PC-3 (cell line): ENCODE data around the gene C13orf42.

Source experiments
- EZH2 ChIP-seq: fragments of 300-600 bp; sonication (generic); IDR thresholded peaks from one replicate; pipeline ENCODE4 v1.6.1; 2017; ENCODE audit warnings: antibody characterized with exemption, mild to moderate bottlenecking, low read length; ENCODE audit not compliant: unreplicated experiment
- EZH2phosphoT487 ChIP-seq: fragments of 300-600 bp; sonication (generic); IDR thresholded peaks from 2 replicates; pipeline ENCODE4 v1.6.1; 2018; ENCODE audit warnings: mild to moderate bottlenecking, antibody characterized with exemption, low read length, borderline replicate concordance
- TF ChIP-seq, protein P1 (sequence below): fragments of 300-600 bp; sonication (generic); conservative IDR thresholded peaks from 2 replicates; pipeline ENCODE4 v1.5.1; 2017; ENCODE audit warnings: antibody characterized with exemption, low read depth, mild to moderate bottlenecking, low read length

DNA sequence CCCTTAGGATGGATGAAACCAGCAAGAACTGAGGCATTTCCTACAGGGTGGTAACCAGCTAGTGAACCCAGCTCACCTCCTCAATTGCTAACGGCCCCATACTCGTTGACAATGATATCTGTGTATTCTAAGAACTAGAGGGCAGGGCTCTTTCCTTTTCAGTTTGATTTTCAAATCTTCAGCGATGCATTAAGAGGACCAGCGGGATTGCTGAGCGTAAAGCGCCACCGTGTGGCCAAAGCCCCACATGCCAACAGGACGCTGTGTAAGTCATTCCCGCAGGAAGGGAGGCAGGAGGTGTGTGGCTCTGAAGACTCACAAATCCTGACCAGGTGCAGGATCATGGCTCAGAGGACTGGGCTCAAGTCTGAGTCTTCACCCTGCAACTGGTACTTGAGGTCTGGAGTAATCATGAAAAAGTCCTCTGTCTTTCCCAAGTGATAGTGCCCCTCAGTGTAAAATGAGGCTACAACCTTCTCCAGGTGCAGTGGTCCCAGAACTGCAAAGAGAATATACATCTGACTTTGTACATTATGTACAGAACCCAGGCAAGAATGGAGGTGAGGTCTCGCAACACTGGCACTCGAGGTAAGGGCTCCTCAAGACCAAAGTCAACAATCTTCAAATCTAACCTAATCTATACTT lies 40.9 kb downstream of the C13orf42 start:
- TF ChIP-seq, protein P1, sequence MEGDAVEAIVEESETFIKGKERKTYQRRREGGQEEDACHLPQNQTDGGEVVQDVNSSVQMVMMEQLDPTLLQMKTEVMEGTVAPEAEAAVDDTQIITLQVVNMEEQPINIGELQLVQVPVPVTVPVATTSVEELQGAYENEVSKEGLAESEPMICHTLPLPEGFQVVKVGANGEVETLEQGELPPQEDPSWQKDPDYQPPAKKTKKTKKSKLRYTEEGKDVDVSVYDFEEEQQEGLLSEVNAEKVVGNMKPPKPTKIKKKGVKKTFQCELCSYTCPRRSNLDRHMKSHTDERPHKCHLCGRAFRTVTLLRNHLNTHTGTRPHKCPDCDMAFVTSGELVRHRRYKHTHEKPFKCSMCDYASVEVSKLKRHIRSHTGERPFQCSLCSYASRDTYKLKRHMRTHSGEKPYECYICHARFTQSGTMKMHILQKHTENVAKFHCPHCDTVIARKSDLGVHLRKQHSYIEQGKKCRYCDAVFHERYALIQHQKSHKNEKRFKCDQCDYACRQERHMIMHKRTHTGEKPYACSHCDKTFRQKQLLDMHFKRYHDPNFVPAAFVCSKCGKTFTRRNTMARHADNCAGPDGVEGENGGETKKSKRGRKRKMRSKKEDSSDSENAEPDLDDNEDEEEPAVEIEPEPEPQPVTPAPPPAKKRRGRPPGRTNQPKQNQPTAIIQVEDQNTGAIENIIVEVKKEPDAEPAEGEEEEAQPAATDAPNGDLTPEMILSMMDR: peak; percentile 87
- TF ChIP-seq EZH2phosphoT487 (no peak), EZH2 (no peak)
